Measurements from ENCODE around the gene PAK6.

Gene PAK6

DNA sequence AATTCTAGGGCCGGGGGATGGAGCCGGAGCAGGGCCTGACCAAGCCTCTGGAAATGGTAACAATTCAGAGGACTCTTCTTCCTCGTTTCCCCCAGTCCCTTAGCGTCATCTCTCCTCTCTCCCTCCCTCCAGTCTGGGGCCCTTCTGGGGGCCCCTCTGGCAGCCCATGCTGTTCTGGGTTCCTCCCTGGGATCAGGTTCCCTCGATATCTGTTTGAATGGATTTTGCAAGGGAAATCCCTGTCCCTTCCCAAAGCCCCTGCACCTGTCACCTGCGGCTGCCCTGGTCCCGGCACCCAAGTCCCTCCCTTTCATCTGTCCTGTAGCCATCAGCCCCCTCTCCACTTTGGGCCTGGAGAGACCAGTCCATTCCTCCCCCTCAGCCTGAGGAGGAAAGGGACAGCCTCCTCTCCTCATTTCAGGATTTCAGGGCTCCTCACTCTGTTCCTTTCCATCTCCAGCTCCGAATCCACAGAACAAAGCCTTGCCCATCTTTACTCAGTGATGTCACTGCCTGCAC is 70.5 kb downstream of the PAK6 start:
- DNase-seq (ENCODE audit: low spot score) (no peak), FAIRE-seq (no peak)

DNA sequence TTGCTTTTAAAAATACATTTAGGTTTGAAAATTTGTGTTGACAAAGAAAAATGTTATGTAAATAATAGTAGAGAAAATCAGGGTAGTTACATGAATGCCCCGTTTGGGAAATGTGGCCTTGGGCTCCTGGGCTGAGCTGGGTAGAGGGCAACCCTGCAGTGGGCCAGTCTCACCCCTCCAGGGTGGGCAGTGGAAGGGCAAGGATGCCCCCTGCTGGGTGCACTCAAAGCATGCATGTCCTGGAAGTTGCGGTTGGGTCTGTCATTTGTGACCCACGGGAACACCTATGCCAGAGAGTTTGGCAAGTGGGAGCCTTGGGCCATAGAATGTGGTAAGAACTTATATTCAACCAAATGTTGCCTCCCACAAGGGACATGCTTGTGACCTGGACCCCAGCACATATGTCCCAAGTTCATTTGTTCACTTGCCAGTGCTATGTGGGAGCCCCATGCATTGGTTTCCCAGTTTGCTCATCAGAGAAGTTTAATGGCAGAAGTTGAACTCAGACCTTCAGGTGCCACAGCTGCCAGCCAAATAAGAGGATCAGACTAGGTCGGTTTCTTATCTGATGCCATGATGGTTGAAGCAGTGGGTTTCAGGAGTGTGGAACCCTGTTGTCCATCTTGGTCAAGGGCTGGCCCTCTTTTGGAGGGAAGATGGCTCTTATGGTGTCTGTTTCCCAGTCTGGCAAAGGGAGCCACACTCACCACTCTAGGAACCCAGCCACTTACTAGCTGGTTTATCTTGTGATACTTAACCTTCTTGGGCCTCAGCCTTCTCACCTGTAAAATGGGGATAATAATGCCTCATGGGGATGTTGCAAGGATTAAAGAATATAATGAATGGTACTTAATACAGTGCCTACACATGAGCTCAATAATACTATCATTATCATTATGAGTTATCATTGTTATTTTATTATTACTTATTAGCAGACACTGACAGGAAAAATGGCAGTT is 71.4 kb downstream of the PAK6 start:
- DNase-seq (ENCODE audit: low spot score) (no peak), FAIRE-seq (no peak)

- no peak for FAIRE-seq
- DNase-seq (ENCODE audit: low spot score): no peak
Measured at GRCh38 chr15:40310993-40311392, 72.1 kb downstream of the PAK6 start.

- FAIRE-seq: no peak
Measured at GRCh38 chr15:40312370-40313158, 73.7 kb downstream of the PAK6 start.

GRCh38 chr15:40313531-40314398 is 74.9 kb downstream of the PAK6 start:
- peak; percentile 70 for DNase-seq (ENCODE audit: low spot score)
- FAIRE-seq: no peak

More at GRCh38 chr15:40312370-40313158, 73.7 kb downstream of the PAK6 start:
- no peak for DNase-seq (ENCODE audit: low spot score)

GRCh38 chr15:40314723-40315276 is 75.9 kb downstream of the PAK6 start:
- FAIRE-seq: no peak
- DNase-seq (ENCODE audit: low spot score): no peak

DNA sequence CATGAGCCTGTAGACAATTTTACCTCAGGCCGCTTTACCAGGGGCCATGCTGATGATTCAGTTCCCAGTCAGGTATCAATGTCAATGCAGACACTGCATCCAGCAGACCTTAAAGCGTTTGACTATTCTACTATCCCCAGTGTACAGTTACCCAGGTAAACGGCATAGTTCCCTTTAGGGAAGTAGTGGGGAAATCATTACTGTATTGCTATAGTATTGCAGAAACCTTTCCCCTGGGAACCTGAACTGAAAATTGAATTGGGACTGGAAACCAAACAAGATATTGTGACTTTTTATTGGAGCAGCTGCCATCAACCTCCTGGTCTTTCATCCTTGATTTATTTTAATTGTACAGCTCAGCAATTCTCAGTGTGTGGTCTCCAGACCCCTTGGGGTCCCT is 78.1 kb downstream of the PAK6 start:
- DNase-seq (ENCODE audit: low spot score): no peak
- FAIRE-seq: no peak

- DNase-seq (ENCODE audit: low spot score): no peak
- FAIRE-seq: no peak
Measured at GRCh38 chr15:40317580-40317979, 78.7 kb downstream of the PAK6 start.

GRCh38 chr15:40320409-40320808 is 81.5 kb downstream of the PAK6 start:
- FAIRE-seq: no peak
- DNase-seq (ENCODE audit: low spot score): no peak

GRCh38 chr15:40320931-40321371 is 82.1 kb downstream of the PAK6 start:
- FAIRE-seq (no peak), DNase-seq (ENCODE audit: low spot score) (no peak)

DNA sequence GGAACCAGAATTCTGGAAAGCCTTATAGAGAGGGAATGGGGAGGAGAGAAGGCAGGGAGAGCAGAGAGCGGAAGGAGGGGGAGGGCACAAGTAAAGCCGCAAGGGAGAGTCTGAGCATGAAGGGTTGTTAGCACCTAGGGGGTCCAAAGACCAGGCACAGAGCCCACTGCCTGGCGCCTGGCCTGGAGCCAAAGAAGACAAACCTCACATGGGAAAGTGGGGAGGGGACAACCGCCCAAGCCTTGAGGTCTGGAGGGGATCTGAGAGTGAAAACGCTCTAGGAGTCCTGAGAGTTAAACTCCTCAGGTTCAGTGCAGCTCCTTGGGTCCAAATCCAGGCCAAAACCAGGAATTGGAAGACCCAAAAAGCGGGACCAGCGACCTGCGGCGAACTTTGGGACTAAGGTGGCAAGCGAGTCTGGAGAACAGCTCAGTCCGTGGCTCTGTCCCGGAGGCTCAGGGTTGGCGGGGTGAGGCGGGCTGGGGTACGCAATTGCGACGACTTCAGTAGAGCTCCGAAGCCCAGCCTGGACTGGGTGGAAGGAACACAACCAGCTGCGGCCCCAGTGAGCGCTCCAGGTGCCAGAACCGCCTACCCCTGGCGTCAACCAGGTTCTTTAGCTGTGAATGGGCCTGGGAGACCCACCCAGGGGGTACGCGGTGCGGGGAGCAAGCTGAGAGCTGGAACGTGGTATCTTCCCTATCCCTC is 83.8 kb downstream of the PAK6 start:
- DNase-seq (ENCODE audit: low spot score) (no peak), FAIRE-seq (no peak)

DNA sequence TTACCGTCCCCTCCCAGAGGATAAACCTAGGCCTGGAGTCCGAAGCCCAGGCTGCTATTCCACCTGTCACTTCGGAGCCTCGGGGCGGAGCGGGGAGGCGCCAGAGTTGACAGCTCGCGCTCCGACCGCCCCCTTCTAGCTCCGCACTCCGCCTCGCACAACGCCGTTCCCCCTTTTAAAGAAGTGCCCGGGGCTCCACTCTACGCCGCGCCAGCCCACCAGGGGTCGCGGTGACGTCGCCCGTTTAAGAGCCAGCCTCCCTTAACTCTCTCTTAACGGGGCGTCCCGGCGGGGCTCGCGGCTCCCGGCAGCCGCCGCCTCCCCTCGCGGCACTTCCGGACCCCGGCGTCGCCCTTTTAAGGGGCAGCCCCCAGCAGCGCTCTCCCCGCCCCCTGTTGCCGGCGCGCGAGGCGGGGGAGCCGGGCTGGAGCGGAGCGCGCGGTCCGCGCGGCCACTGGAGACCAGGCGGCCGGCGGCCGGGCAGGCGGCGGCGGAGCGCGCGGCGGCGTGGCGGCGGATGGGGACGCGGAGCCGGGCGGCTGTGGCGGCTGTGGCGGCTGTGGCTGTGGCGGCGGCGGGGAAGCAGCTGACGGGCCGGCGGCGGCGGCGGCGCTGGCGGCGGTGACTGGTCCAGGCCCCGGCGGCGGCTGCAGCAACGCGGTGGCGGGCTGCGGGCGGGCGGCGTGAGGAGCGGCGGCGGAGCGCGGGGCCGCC is 84.5 kb downstream of the PAK6 start, which contains the start of gene INAFM2:
Gene INAFM2, plus strand, starts transcription at position 454 of the 714 bp plus-strand sequence. CDS start 364 bp downstream, outside the sequence.
- FAIRE-seq: no peak
- DNase-seq (ENCODE audit: low spot score): peak; percentile 92

GRCh38 chr15:40323953-40324937 is 85.4 kb downstream of the PAK6 start:
- DNase-seq (ENCODE audit: low spot score) (no peak), FAIRE-seq (no peak)

DNA sequence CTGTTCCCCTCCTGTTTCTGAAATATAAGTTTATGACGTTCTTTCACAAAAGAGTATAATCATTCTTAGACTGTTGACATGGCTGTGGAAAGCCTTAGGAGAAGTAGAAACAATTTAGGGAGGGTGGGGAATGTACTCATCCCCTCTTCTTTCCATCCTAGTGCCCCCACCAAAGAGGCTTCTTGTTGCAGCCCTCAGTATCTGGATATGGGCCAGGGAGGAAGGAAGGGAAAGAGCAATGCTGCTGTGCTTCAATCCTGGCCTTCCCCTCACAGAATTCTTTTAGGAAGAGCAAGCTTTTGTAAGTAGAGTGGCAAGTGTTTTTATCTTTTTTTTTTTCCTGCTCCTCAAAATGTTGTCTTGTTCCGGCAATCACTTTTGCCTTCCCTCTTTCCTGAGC is 86.3 kb downstream of the PAK6 start:
- FAIRE-seq (no peak), DNase-seq (ENCODE audit: low spot score) (no peak)

DNA sequence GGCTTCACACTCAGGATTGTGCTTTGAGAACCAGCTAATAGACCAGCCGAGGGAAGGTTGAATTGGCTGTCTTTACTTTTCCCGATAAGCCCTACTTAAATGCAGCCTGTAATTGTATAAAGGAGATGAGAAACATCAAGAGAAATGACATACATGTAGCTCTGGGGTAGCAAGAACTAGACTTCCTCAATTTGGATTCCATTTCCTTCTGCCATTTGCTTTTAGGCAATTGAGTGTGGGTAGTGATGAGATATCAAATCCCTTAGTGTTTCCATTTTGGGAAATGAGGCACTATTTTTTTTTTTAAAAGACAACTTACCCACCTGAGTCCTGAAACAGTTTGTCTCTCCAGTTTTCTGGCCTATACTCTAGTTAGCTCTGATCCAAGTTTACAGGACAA is 86.8 kb downstream of the PAK6 start:
- DNase-seq (ENCODE audit: low spot score) (no peak), FAIRE-seq (no peak)

All from urothelium cell line (cell line).